ENCODE data around the gene LGALS4.

DNA sequence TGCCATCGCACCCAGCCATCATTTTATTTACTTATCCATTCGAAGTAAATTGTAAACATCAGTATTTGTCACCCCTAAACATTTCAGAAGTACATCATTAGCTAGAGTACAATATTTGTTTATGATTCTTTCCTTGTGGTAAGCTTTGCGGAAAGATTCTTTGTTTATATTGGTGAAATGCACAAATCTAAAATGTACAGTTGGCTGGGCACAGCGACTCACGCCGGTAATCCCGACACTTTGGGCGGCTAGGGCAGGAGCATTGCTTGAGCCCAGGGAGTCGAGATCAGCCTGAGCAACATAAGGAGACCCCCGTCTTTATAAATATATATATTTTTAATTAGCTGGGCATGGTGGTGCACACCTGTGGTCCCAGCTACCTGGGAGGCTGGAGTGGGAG is 13.6 kb downstream of the LGALS4 start:
- TF ChIP-seq, protein P1, sequence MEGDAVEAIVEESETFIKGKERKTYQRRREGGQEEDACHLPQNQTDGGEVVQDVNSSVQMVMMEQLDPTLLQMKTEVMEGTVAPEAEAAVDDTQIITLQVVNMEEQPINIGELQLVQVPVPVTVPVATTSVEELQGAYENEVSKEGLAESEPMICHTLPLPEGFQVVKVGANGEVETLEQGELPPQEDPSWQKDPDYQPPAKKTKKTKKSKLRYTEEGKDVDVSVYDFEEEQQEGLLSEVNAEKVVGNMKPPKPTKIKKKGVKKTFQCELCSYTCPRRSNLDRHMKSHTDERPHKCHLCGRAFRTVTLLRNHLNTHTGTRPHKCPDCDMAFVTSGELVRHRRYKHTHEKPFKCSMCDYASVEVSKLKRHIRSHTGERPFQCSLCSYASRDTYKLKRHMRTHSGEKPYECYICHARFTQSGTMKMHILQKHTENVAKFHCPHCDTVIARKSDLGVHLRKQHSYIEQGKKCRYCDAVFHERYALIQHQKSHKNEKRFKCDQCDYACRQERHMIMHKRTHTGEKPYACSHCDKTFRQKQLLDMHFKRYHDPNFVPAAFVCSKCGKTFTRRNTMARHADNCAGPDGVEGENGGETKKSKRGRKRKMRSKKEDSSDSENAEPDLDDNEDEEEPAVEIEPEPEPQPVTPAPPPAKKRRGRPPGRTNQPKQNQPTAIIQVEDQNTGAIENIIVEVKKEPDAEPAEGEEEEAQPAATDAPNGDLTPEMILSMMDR (IDR thresholded peaks at IDR 0.05; ENCODE audit: low read depth, low read length, poor library complexity, severe bottlenecking), result no peak
- no peak for TF ChIP-seq EZH2phosphoT487 (IDR thresholded peaks at IDR 0.05; ENCODE audit: borderline replicate concordance, low read length)

Data from DOHH2 (cell line).